ENCODE measurements around the gene INSIG2. TPM values are rescaled to one million over a fixed set of nuclear protein-coding genes. Genes with fewer than 3 reads are reported as not detected.

Gene INSIG2
- total RNA-seq, 1 experiment from 2014 or later, result 8.7 TPM

- no peaks in the 10 kb centered on the region for H3K4me1 ChIP-seq (ENCODE audit: insufficient read depth, low read length)
- H3K27me3 Mint-ChIP-seq (ENCODE audit: low read depth), result no peaks in the 10 kb centered on the region
- H2AK5ac ChIP-seq (ENCODE audit: insufficient read length, low read length), result no peak overlapping the region
- H3K56ac ChIP-seq (ENCODE audit: insufficient read length, low read depth, low read length), result no peak overlapping the region
- WGBS (ENCODE audit: extremely low coverage, insufficient read length, low lambda C conversion rate), result no CpG with 5 or more reads among the region's 2 CpGs
- no peaks in the 10 kb centered on the region for H4K20me1 ChIP-seq (ENCODE audit: control insufficient read depth, insufficient read depth, insufficient read length)
- no peak overlapping the region; a peak in 1 of 7 replicates for H3K27ac Mint-ChIP-seq
- no peak overlapping the region for H2BK12ac ChIP-seq (ENCODE audit: insufficient read length, low read depth, low read length)
- H3K79me2 ChIP-seq (ENCODE audit: insufficient read depth, low read length), result no peaks in the 10 kb centered on the region
- H3K9me3 ChIP-seq (ENCODE audit: control insufficient read depth, low read depth, low read length), result no peaks in the 10 kb centered on the region
- H3K23me2 ChIP-seq (ENCODE audit: insufficient read length, low read depth, low read length, poor library complexity, severe bottlenecking), result no peaks in the 10 kb centered on the region
- H4K91ac ChIP-seq (ENCODE audit: insufficient read length, low read depth, low read length), result no peak overlapping the region
- H3K4ac ChIP-seq (ENCODE audit: low read depth, low read length), result no peak overlapping the region
- H3K4me3 Mint-ChIP-seq, result no peak overlapping the region
- H3K14ac ChIP-seq (ENCODE audit: insufficient read depth, low read length), result no peak overlapping the region
- no peak overlapping the region for H2BK5ac ChIP-seq (ENCODE audit: insufficient read length, low read length)
- no peak for DNase-seq
- H2BK20ac ChIP-seq (ENCODE audit: low read depth, low read length, poor library complexity, severe bottlenecking), result no peak overlapping the region
- H3K9me3 Mint-ChIP-seq, result no peaks in the 10 kb centered on the region
- H2AFZ ChIP-seq (ENCODE audit: low read length), result no peak overlapping the region
- no peak overlapping the region for H3K18ac ChIP-seq (ENCODE audit: insufficient read length, low read depth, low read length)
- H2BK15ac ChIP-seq (ENCODE audit: low read depth, low read length), result no peak overlapping the region
- no peak overlapping the region for H3K27ac ChIP-seq (ENCODE audit: insufficient read length, low read depth, low read length)
- no peak overlapping the region for H3K4me2 ChIP-seq (ENCODE audit: insufficient read depth, insufficient read length, low read length)
- H3T11ph ChIP-seq (ENCODE audit: low read length), result no peak overlapping the region
- H4K5ac ChIP-seq (ENCODE audit: insufficient read length, low read depth, low read length), result no peak overlapping the region
- H3K9ac ChIP-seq (ENCODE audit: extremely low read depth, insufficient read length, low read length), result no peak overlapping the region
- H3K4me1 Mint-ChIP-seq, result peaks cover 6 to 13% of the 10 kb centered on the region in 2 experiments; a peak in 2 of 4 replicates
- no peak overlapping the region for H2BK120ac ChIP-seq (ENCODE audit: low read depth, low read length, poor library complexity, severe bottlenecking)
- H3K36me3 Mint-ChIP-seq (ENCODE audit: insufficient read depth in 1 of 3, low read depth in 3 of 3), result no peaks in the 10 kb centered on the region
- no peak overlapping the region for H3K23ac ChIP-seq (ENCODE audit: insufficient read length, low read depth, low read length)
- no peak overlapping the region for H4K8ac ChIP-seq (replicated peaks; ENCODE audit: insufficient read length, low read depth, low read length)
- H3K79me1 ChIP-seq (ENCODE audit: insufficient read depth, low read depth, low read length, poor library complexity, severe bottlenecking), result no peaks in the 10 kb centered on the region
- no peak for TF ChIP-seq CTCF (conservative IDR thresholded peaks at IDR 0.05)
- H3K27me3 ChIP-seq (ENCODE audit: insufficient read depth, low read length), result no peaks in the 10 kb centered on the region
Observed at GRCh38 chr2:118122594-118123281, 34.5 kb downstream of the INSIG2 start.

Measured in H9 (cell line).